Measurements from ENCODE around the gene BANP.

BANP gene

GRCh38 chr16:88057656-88058055 lies 106.4 kb downstream of the BANP start:
- H3K4me1 ChIP-seq (ENCODE audit: control insufficient read depth, low read depth, low read length), result no peaks in the 10 kb centered on the region
- H3K4me3 ChIP-seq (ENCODE audit: low read length), result no peak overlapping the region
- peaks cover 2% of the 10 kb centered on the region for H3K36me3 ChIP-seq (ENCODE audit: control insufficient read depth, low read depth, low read length)
- H3K27ac ChIP-seq (ENCODE audit: low read length), result no peak overlapping the region
- H3K27me3 ChIP-seq (ENCODE audit: control insufficient read depth, insufficient read depth, low read length), result no peaks in the 10 kb centered on the region
- no peak overlapping the region for H3K9ac ChIP-seq (ENCODE audit: low read length)
- H3K9me3 ChIP-seq (ENCODE audit: control insufficient read depth, low read depth, low read length), result no peaks in the 10 kb centered on the region

DNA sequence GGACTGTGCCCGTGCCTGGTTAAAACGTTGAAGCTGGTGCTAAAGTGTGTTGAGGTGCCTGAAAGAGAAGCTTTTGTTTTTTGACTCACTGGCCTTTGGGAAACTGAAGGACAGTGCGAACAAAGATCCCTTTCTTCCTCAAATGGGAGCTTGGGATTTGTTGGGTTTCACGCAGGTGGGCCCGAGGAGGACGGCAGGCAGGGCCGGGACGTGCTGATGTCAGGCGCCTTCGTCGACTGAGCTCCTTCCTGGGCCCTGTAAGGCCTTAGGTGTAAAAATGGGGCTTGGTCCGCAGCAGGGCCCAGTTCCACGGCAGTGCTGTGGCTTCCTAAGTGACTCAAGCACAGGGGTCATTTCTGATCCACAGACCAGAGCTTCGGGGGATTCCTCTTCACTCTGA lies 106.9 kb downstream of the BANP start:
- H3K27me3 ChIP-seq (ENCODE audit: control insufficient read depth, insufficient read depth, low read length), result no peaks in the 10 kb centered on the region
- H3K36me3 ChIP-seq (ENCODE audit: control insufficient read depth, low read depth, low read length), result no peaks in the 10 kb centered on the region
- no peak overlapping the region for H3K27ac ChIP-seq (ENCODE audit: low read length)
- no peaks in the 10 kb centered on the region for H3K4me1 ChIP-seq (ENCODE audit: control insufficient read depth, low read depth, low read length)
- H3K9ac ChIP-seq (ENCODE audit: low read length), result no peak overlapping the region
- no peak overlapping the region for H3K4me3 ChIP-seq (ENCODE audit: low read length)
- H3K9me3 ChIP-seq (ENCODE audit: control insufficient read depth, low read depth, low read length), result no peaks in the 10 kb centered on the region

GRCh38 chr16:88058817-88059216 lies 107.6 kb downstream of the BANP start:
- Histone ChIP-seq H3K9me3 (ENCODE audit: control insufficient read depth, low read depth, low read length) (no peaks in the 10 kb centered on the region), H3K4me1 (ENCODE audit: control insufficient read depth, low read depth, low read length) (no peaks in the 10 kb centered on the region), H3K4me3 (ENCODE audit: low read length) (no peak overlapping the region), H3K27ac (ENCODE audit: low read length) (no peak overlapping the region), H3K27me3 (ENCODE audit: control insufficient read depth, insufficient read depth, low read length) (no peaks in the 10 kb centered on the region), H3K9ac (ENCODE audit: low read length) (no peak overlapping the region), H3K36me3 (ENCODE audit: control insufficient read depth, low read depth, low read length) (no peaks in the 10 kb centered on the region)

- H3K27ac ChIP-seq (ENCODE audit: low read length), result no peak overlapping the region
- no peaks in the 10 kb centered on the region for H3K4me1 ChIP-seq (ENCODE audit: control insufficient read depth, low read depth, low read length)
- H3K4me3 ChIP-seq (ENCODE audit: low read length), result no peak overlapping the region
- no peaks in the 10 kb centered on the region for H3K36me3 ChIP-seq (ENCODE audit: control insufficient read depth, low read depth, low read length)
- no peaks in the 10 kb centered on the region for H3K27me3 ChIP-seq (ENCODE audit: control insufficient read depth, insufficient read depth, low read length)
- H3K9me3 ChIP-seq (ENCODE audit: control insufficient read depth, low read depth, low read length), result no peaks in the 10 kb centered on the region
- no peak overlapping the region for H3K9ac ChIP-seq (ENCODE audit: low read length)
These were observed 108.6 kb downstream of the BANP start for GRCh38 chr16:88059701-88060386.

DNA sequence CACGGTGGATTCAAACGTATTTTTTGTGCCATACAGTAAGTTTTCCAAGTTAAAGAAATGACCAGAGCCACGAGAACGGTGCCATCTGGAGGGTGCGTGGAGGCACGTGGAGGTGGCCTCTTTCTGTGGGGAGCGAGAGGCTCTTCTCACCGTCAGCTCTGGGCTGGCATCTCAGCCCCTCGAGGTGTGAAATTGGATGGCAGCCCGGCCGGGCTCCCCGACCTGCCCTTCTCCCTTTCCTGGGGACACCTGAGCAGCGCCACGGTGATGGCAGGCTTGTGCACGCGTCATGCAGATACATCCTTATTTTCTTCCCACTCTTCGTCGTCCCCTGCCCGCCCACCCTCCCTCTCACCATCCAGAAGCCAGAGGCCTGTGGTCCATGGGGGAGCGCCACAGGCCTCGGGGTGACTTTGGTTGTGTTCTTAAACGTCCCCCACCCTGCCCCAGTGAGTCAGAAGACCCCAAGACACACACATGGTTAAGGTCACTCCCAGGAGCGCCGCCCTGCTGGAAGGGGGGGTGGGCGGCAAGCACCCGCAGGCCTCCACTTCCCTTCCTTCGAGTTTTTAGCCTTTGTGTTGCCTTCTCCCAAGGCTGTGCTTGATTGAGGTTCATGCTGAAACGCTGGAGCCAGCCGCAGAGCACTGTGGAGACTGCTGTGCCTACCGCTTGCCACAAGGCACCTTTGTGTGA lies 109.4 kb downstream of the BANP start:
- Histone ChIP-seq H3K9ac (ENCODE audit: low read length) (no peak overlapping the region), H3K4me1 (ENCODE audit: control insufficient read depth, low read depth, low read length) (no peaks in the 10 kb centered on the region), H3K27me3 (ENCODE audit: control insufficient read depth, insufficient read depth, low read length) (no peaks in the 10 kb centered on the region), H3K36me3 (ENCODE audit: control insufficient read depth, low read depth, low read length) (no peaks in the 10 kb centered on the region), H3K27ac (ENCODE audit: low read length) (no peak overlapping the region), H3K9me3 (ENCODE audit: control insufficient read depth, low read depth, low read length) (no peaks in the 10 kb centered on the region), H3K4me3 (ENCODE audit: low read length) (no peak overlapping the region)

DNA sequence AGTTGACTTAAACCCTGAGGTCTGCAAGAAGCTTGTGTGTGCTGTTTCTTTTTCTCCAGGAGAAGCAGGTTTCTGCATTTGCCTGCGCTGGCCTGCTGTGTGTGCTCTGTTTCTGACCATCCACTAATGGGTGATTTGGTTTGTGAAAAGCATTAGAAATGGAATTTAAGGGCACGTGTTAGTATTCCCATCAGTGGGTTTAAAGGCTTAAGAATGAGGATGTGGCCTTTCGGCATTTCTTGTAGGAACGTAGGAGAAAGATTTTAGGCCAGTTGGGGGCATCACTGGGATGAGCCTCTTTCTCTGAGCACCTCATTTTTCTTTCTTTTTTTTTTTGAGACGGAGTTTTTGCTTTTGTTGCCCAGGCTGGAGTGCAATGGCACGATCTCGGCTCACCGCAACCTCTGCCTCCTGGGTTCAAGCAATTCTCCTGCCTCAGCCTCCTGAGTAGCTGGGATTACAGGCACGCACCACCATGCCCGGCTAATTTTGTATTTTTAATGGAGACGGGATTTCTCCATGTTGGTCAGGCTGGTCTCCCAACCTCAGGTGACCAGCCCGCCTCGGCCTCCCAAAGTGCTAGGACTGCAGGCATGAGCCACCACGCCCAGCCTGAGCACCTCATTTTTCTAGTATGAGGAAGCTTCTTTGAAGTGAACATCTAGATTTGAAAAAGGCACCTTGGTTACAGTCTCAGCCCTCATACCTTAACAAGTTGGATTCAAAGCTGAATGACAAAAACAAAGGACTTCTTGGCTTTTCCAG lies 110.3 kb downstream of the BANP start:
- Histone ChIP-seq H3K4me3 (ENCODE audit: low read length) (no peak overlapping the region), H3K36me3 (ENCODE audit: control insufficient read depth, low read depth, low read length) (no peaks in the 10 kb centered on the region), H3K4me1 (ENCODE audit: control insufficient read depth, low read depth, low read length) (no peaks in the 10 kb centered on the region), H3K27ac (ENCODE audit: low read length) (no peak overlapping the region), H3K9me3 (ENCODE audit: control insufficient read depth, low read depth, low read length) (no peaks in the 10 kb centered on the region), H3K9ac (ENCODE audit: low read length) (no peak overlapping the region), H3K27me3 (ENCODE audit: control insufficient read depth, insufficient read depth, low read length) (no peaks in the 10 kb centered on the region)

GRCh38 chr16:88062341-88063210 lies 111.3 kb downstream of the BANP start:
- Histone ChIP-seq H3K27ac (ENCODE audit: low read length) (no peak overlapping the region), H3K36me3 (ENCODE audit: control insufficient read depth, low read depth, low read length) (no peaks in the 10 kb centered on the region), H3K4me1 (ENCODE audit: control insufficient read depth, low read depth, low read length) (no peaks in the 10 kb centered on the region), H3K9ac (ENCODE audit: low read length) (no peak overlapping the region), H3K9me3 (ENCODE audit: control insufficient read depth, low read depth, low read length) (no peaks in the 10 kb centered on the region), H3K27me3 (ENCODE audit: control insufficient read depth, insufficient read depth, low read length) (no peaks in the 10 kb centered on the region), H3K4me3 (ENCODE audit: low read length) (no peak overlapping the region)

- Histone ChIP-seq H3K4me1 (ENCODE audit: control insufficient read depth, low read depth, low read length) (no peaks in the 10 kb centered on the region), H3K27ac (ENCODE audit: low read length) (no peak overlapping the region), H3K27me3 (ENCODE audit: control insufficient read depth, insufficient read depth, low read length) (no peaks in the 10 kb centered on the region), H3K4me3 (ENCODE audit: low read length) (no peak overlapping the region), H3K36me3 (ENCODE audit: control insufficient read depth, low read depth, low read length) (no peaks in the 10 kb centered on the region), H3K9ac (ENCODE audit: low read length) (no peak overlapping the region), H3K9me3 (ENCODE audit: control insufficient read depth, low read depth, low read length) (no peaks in the 10 kb centered on the region)
These were observed 112.1 kb downstream of the BANP start for GRCh38 chr16:88063211-88063773.

DNA sequence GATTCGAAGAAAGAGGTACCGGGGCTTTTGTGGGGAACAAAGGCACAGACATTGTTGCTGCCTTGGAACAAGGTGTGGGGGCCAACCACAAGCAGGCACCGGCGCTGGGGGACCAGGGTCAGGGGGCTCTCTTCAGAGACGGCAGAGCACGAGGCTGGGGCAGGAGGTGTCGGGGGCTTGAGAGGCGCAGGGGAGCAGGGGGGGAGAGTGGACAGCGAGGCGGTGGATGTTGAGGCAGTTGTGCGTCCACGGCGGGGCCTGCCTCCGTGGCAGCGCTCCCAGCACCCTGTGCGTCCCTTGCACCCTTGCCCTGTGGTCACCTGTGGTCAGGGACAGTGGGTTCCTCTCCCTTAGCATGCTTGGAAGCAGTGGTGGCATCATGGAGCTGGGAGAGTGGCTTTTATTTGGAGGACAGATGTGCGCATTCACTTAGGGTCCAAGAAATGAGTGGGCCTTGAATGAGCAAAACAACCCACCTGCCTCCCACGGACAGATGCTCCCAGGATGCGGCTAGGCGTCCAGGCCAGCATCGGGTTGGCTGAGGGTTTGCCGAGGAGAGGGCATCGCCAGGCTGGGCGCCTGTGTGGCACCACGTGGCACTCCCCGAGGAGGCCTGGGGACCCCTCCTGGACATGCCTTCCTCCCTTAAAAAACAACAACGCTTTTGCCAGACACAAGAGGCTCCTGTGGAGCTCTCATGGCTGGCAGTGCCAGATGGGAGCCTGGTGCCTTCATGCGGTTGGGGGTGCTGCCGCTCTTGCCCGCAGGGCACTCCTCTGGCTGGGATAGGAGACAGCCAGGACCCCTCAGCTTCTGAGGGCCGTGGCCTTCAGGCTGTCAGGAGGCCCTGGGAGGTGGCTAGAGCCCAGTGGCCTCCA lies 113.0 kb downstream of the BANP start:
- Histone ChIP-seq H3K9me3 (ENCODE audit: control insufficient read depth, low read depth, low read length) (no peaks in the 10 kb centered on the region), H3K36me3 (ENCODE audit: control insufficient read depth, low read depth, low read length) (no peaks in the 10 kb centered on the region), H3K9ac (ENCODE audit: low read length) (no peak overlapping the region), H3K27ac (ENCODE audit: low read length) (no peak overlapping the region), H3K4me3 (ENCODE audit: low read length) (no peak overlapping the region), H3K4me1 (ENCODE audit: control insufficient read depth, low read depth, low read length) (no peaks in the 10 kb centered on the region), H3K27me3 (ENCODE audit: control insufficient read depth, insufficient read depth, low read length) (no peaks in the 10 kb centered on the region)

DNA sequence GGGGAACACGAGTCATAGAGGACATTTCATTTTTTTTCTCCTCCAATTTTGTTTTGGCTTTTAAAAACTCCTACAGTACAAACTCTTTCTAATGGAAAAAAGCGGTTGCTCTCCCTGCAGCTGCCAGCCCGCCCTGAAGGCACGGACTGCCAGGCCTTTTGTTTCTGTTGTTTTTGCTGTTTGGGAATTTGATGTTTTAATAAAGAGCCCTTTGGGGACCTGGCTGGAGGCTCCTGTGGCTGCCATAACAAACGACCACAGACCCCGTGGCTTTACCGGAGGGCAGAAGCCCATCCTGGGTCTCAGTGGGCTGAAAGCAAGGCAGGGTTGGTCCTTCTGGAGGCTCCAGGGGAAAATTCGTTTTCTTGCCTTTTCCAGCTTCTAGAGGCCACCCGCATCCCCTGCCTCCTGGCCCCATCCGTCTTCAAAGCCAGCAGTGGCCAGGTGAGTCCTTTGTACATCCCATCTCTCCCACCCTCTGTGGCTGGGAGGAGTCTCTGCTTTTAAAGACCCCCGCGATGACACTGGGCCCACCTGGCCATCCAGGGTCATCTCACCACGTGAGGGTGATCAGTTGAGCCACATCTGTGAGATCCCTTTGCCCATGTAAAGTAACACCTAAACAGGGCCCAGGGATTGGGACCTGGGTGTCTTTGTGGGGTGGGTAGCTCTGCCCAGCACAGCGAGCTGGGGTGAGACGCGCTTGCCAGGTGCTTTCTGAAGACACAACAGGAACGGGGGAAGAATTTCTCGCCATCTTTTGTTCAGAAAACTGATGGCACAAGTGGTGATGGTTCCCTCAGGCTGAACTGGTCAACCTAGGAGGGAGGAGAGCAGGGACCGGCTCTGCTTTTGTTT lies 113.9 kb downstream of the BANP start:
- Histone ChIP-seq H3K36me3 (ENCODE audit: control insufficient read depth, low read depth, low read length) (peaks cover 3% of the 10 kb centered on the region), H3K4me3 (ENCODE audit: low read length) (no peak overlapping the region), H3K4me1 (ENCODE audit: control insufficient read depth, low read depth, low read length) (no peaks in the 10 kb centered on the region), H3K9me3 (ENCODE audit: control insufficient read depth, low read depth, low read length) (no peaks in the 10 kb centered on the region), H3K27ac (ENCODE audit: low read length) (no peak overlapping the region), H3K27me3 (ENCODE audit: control insufficient read depth, insufficient read depth, low read length) (no peaks in the 10 kb centered on the region), H3K9ac (ENCODE audit: low read length) (no peak overlapping the region)
